Ovary (tissue), 3 donors: ENCODE results near the gene VAV2.

Source experiments
- EP300 ChIP-seq: sonication (generic); formaldehyde crosslinking; IDR thresholded peaks from one replicate; pipeline ENCODE4 v1.6.1; 2017; ENCODE audit warnings: antibody characterized with exemption
- TF ChIP-seq, protein P1 (sequence below), 3 donors: fragments of 450-650 bp in 2 of 3; fragments of 200-600 bp in 1 of 3; IDR thresholded peaks; one replicate each; pipeline versions ENCODE4 v1.5.1 to v1.8.0; 2016 to 2022; ENCODE audit warnings: antibody characterized with exemption in 3 of 3, mild to moderate bottlenecking in 1 of 3
- donor health status: DM: no; HTN: no; CAD: no.

DNA sequence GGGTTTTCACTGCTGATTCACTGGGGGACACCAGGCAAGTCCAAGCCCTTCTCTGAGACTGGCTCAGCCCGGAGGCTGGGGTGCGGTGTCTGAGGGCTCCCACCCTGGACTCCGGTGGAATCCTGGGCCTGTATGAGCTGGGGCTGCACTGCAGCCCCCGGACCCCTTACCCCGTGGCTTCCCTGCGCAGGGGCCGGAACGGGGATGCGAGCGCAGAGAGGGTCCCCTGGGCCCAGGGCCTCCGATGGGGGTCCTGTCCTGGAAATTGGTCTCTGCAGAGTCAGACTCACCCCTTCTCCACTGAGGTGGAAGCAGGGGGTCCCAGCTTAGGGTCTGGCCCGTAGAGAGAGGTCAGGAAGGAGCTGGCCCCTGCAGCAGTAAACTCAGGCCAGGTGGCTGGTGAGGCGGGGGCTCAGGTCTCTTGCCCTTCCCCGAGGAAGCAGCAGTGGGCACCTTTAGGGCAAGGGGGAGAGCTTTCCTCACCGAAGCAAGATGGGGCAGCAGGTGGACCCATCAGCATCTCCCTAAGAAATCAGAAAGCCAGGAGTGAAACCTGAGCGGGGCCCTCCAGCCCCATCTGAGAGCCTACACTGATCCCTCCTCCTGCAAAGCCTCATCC lies 1.6 kb upstream of the VAV2 start:
- TF ChIP-seq EP300 = no peak
- TF ChIP-seq, protein P1, sequence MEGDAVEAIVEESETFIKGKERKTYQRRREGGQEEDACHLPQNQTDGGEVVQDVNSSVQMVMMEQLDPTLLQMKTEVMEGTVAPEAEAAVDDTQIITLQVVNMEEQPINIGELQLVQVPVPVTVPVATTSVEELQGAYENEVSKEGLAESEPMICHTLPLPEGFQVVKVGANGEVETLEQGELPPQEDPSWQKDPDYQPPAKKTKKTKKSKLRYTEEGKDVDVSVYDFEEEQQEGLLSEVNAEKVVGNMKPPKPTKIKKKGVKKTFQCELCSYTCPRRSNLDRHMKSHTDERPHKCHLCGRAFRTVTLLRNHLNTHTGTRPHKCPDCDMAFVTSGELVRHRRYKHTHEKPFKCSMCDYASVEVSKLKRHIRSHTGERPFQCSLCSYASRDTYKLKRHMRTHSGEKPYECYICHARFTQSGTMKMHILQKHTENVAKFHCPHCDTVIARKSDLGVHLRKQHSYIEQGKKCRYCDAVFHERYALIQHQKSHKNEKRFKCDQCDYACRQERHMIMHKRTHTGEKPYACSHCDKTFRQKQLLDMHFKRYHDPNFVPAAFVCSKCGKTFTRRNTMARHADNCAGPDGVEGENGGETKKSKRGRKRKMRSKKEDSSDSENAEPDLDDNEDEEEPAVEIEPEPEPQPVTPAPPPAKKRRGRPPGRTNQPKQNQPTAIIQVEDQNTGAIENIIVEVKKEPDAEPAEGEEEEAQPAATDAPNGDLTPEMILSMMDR (IDR thresholded peaks at IDR 0.05) = no peak
